GM12878 (cell line): Measurements from ENCODE around the gene SLC50A1. TPM values are rescaled to one million over a fixed set of nuclear protein-coding genes. Genes with fewer than 3 reads are reported as not detected.

ENCODE experiments used
- ATAC-seq: fragments of 200-7000 bp; cut with Tn5 transposase; 3 replicates; pipeline ENCODE4 v1.9.1; 2020; ENCODE audit warnings: mild to moderate bottlenecking, moderate library complexity
- BruUV-seq: library from RNA; stranded (reverse); fragments of 400-500 nt; replicated peaks from 2 replicates; lab custom pipeline; 2021; lab: Mats Ljungman, UMichigan
- CTCF ChIA-PET: fragments of 300-600 bp; sonication (Branson Sonifier 250); formaldehyde crosslinking; extraction: SDS; loops from one replicate; lab custom pipeline; 2021; ENCODE audit warnings: inconsistent platforms; lab: Yijun Ruan, JAX
- POLR2A ChIA-PET: fragments of 350-600 bp; formaldehyde crosslinking; extraction: SDS; loops from one replicate; lab custom pipeline; 2021; ENCODE audit warnings: inconsistent platforms; lab: Charles Lee
- RAD21 ChIA-PET: fragments of 300-600 bp; sonication (Branson Sonifier 250); formaldehyde crosslinking; loops from one replicate; lab custom pipeline; 2023; ENCODE audit warnings: antibody characterized with exemption; ENCODE audit not compliant: unreplicated experiment; lab: Charles Lee
- SMC1A ChIA-PET: fragments of 300-600 bp; sonication (Branson Sonifier 250); formaldehyde crosslinking; loops from one replicate; lab custom pipeline; 2023; ENCODE audit not compliant: unreplicated experiment, uncharacterized antibody; lab: Charles Lee
- DNase-seq: peaks from one replicate; pipeline ENCODE4 v3.0.0-alpha.2; 2011; ENCODE audit warnings: low read depth, low spot score
- FAIRE-seq: peaks from 3 replicates; lab custom pipeline; 2011; peaks lifted over from hg19 to GRCh38; lab: Jason Lieb, UNC
- H2AFZ ChIP-seq: 2 replicates; pipeline ENCODE4 v1.6.0; 2011; ENCODE audit warnings: low read depth, low read length, control low read depth; ENCODE audit not compliant: control insufficient read depth
- H3K27ac ChIP-seq: 2 replicates; pipeline ENCODE4 v1.5.1; 2011; ENCODE audit warnings: control low read depth; ENCODE audit not compliant: control insufficient read depth, insufficient read depth
- H3K27me3 ChIP-seq, 2 experiments: replicated peaks in 1 of 2; 2 replicates each; pipeline versions ENCODE4 v1.6.0 to v1.6.1; 2011; ENCODE audit warnings: low read length in 1 of 2; ENCODE audit not compliant: control insufficient read depth in 2 of 2, insufficient read depth in 2 of 2
- H3K36me3 ChIP-seq, 2 experiments: 2 replicates each; pipeline ENCODE4 v1.5.1; 2011; ENCODE audit warnings: low read length in 1 of 2; ENCODE audit not compliant: control insufficient read depth in 2 of 2, insufficient read depth in 2 of 2
- H3K4me1 ChIP-seq: 2 replicates; pipeline ENCODE4 v1.6.1; 2011; ENCODE audit warnings: mild to moderate bottlenecking, low read length, moderate library complexity, mixed read lengths; ENCODE audit not compliant: control insufficient read depth, insufficient read depth
- H3K4me2 ChIP-seq: 2 replicates; pipeline ENCODE4 v1.6.0; 2011; ENCODE audit warnings: control low read depth; ENCODE audit not compliant: control insufficient read depth, insufficient read depth
- H3K4me3 ChIP-seq: fragments of 200-600 bp; sonication (generic); 2 replicates; pipeline ENCODE4 v1.5.1; 2016
- H3K79me2 ChIP-seq: 2 replicates; pipeline ENCODE4 v1.6.0; 2011; ENCODE audit warnings: low read length; ENCODE audit not compliant: control insufficient read depth, insufficient read depth
- H3K9ac ChIP-seq: 2 replicates; pipeline ENCODE4 v1.8.0; 2011; ENCODE audit warnings: low read length, control low read depth, mixed read lengths; ENCODE audit not compliant: control insufficient read depth, insufficient read depth
- H3K9me3 ChIP-seq: replicated peaks from 3 replicates; pipeline ENCODE4 v1.5.1; 2011; ENCODE audit warnings: mild to moderate bottlenecking, low read length; ENCODE audit not compliant: control insufficient read depth, insufficient read depth
- H4K20me1 ChIP-seq: 2 replicates; pipeline ENCODE4 v1.6.0; 2011; ENCODE audit not compliant: control insufficient read depth, insufficient read depth
- BCL11A ChIP-seq: IDR thresholded peaks from 2 replicates; pipeline ENCODE4 v1.6.1; 2011; ENCODE audit warnings: low read depth, low read length
- BHLHE40 ChIP-seq, 2 experiments: fragments of 450-650 bp in 1 of 2; IDR thresholded peaks; 2 replicates each; pipeline ENCODE4 v1.6.1; 2011 to 2017; ENCODE audit warnings: low read depth in 2 of 2, borderline replicate concordance in 1 of 2, improper control_type of control experiment in 1 of 2, low read length in 1 of 2, mild to moderate bottlenecking in 1 of 2
- IRF4 ChIP-seq: IDR thresholded peaks from 2 replicates; pipeline ENCODE4 v1.6.1; 2011; ENCODE audit warnings: low read depth, low read length
- MTA2 ChIP-seq: fragments of 450-650 bp; IDR thresholded peaks from 2 replicates; pipeline ENCODE4 v1.6.1; 2016; ENCODE audit warnings: low read depth, mild to moderate bottlenecking, moderate library complexity
- RBBP5 ChIP-seq: fragments of 200-600 bp; sonication (generic); conservative IDR thresholded peaks from 2 replicates; pipeline ENCODE4 v1.6.1; 2016
- SMAD5 ChIP-seq: IDR thresholded peaks from 2 replicates; pipeline ENCODE4 v1.6.1; 2016; ENCODE audit warnings: antibody characterized with exemption, low read depth
- SMARCA5 ChIP-seq: fragments of 450-650 bp; IDR thresholded peaks from 2 replicates; pipeline ENCODE4 v1.6.1; 2017; ENCODE audit warnings: mild to moderate bottlenecking
- SP1 ChIP-seq: IDR thresholded peaks from one replicate; pipeline ENCODE4 v1.6.1; 2011; ENCODE audit warnings: low read depth, low read length
- STAT3 ChIP-seq: IDR thresholded peaks from 2 replicates; pipeline ENCODE4 v1.6.1; 2011; ENCODE audit warnings: low read depth, low read length, improper control_type of control experiment
- ZNF622 ChIP-seq: fragments of 450-650 bp; IDR thresholded peaks from 2 replicates; pipeline ENCODE4 v1.6.1; 2017; ENCODE audit warnings: mild to moderate bottlenecking, inconsistent platforms
- WGBS: methylation state at CpG from one replicate; pipeline ENCODE4 v1.1.6; 2016; ENCODE audit warnings: low lambda C conversion rate; ENCODE audit not compliant: insufficient replicate concordance, insufficient coverage; ENCODE audit errors: missing lambda C conversion rate; 5-methylcytosine and 5-hydroxymethylcytosine counted together
- in situ Hi-C: fragments of 300-500 bp; cut with MboI; formaldehyde crosslinking; loops from 9 replicates; pipeline ENCODE4 v1.14.3; 2018; ENCODE audit warnings: mixed read lengths
- intact Hi-C: fragments of 100-400 bp; cut with micrococcal nuclease; formaldehyde crosslinking; loops from one replicate; pipeline ENCODE4 v1.14.2; 2022; ENCODE audit not compliant: unreplicated experiment
- polyA plus RNA-seq, 11 experiments: library from polyadenylated mRNA; depleted of rRNA in 4 of 11; unstranded in 6 of 11; stranded (reverse) in 5 of 11; fragments of >200 nt; fragmentation: Nextera tagmentation in 4 of 11; fragmentation: Illumina TruSeq in 1 of 11; extraction: Ambion mirVana in 4 of 11; extraction: Trizol in 1 of 11; gene quantifications; 1 replicate in 1 of 11; 2 replicates in 10 of 11; pipeline versions ENCODE4 v1.2.1 to v1.2.3, GENCODE V29; 2011 to 2016; ENCODE audit warnings: inconsistent platforms in 2 of 11, missing spikeins in 2 of 11, low read depth in 1 of 11
- total RNA-seq, 4 experiments: library from RNA; depleted of rRNA in 3 of 4; stranded (reverse); fragments of >200 nt in 3 of 4; fragmentation: Illumina TruSeq in 1 of 4; extraction: Trizol in 1 of 4; gene quantifications; 2 replicates each; pipeline versions ENCODE4 v1.2.1 to v1.2.3, GENCODE V29; 2013 to 2021
- TF ChIP-seq, protein P1 (sequence below): IDR thresholded peaks from 2 replicates; pipeline ENCODE4 v1.6.1; 2011; ENCODE audit warnings: borderline replicate concordance, low read depth, mild to moderate bottlenecking, moderate library complexity, mixed read lengths, low read length; ENCODE audit not compliant: insufficient read depth; ENCODE audit errors: extremely low read length
- TF ChIP-seq, protein P2 (sequence below): IDR thresholded peaks from 2 replicates; pipeline ENCODE4 v1.6.1; 2012; ENCODE audit warnings: low read depth, low read length, improper control_type of control experiment
- TF ChIP-seq, protein P3 (sequence below): fragments of 150-350 bp; IDR thresholded peaks from 2 replicates; pipeline ENCODE4 v1.6.1; 2016; ENCODE audit warnings: low read depth, low read length

The SLC50A1 gene
- total and polyA plus RNA-seq, 10 of the 15 experiments (the other 5 are each of a cell fraction or from before 2014, with no cell fraction given), result 32.5 to 85.6 (median 54.0) TPM

DNA sequence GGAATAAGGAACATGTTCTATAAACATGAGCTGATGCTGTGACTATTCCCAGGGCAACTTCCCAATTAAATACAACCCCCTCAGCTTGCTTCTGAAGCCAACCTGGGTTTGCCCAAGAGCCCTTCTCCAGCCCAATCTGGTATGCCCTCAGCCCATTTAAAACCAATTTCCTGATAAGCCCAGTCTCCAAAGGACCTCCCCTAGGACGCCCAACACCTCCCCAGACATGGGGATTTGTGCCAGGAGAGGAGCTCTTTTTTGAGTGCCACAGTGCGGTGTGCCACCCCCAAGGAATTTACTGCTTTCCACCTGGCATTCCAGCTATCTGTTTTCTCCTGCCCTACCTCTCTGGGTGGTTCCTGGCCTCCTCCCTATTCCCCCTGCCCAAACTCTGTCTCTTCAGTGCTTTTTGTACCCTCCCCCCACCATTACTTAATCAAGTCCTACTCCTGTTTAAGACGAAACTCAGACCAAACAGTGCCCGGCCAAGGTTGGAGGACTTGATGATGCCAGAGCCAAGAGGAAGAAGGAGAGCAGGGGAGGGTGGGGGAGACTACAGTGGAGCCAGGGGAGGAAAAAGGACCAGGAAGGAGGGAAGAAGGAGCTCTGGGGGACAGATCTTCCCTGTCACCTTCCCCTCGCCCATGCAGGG lies 19.4 kb upstream of the SLC50A1 start (continued):
- TF ChIP-seq STAT3 (no peak), BHLHE40 (IDR thresholded peaks at IDR 0.05; ENCODE audit: borderline replicate concordance in 1 of 2, low read depth in 2 of 2, low read length in 1 of 2) (no peak), BCL11A (no peak), RBBP5 (no peak), IRF4 (no peak)
- TF ChIP-seq, all 136 proteins: peak for 0

DNA sequence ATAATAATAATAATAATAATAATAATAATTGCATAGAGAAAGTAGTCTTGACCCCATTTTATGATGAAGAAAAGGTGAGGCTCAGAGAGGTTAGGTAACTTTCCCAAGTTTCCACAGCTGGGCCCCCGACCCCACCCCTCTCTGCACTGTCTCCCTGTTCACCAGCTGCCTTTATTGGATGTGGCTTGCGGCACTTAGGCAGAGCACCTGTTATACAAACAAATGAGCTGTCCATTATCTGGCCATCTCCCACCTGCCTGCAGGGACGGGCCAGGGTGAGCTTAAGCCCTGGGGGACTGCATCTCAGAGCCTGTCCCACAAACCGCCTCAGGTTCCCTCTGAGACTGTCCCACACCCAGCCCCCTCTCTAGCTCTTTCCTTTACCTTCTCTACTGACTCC lies 18.0 kb upstream of the SLC50A1 start:
- no TSS peak for BruUV-seq
- no peak for ATAC-seq

More for the DNA sequence above, 18.0 kb upstream of the SLC50A1 start:
- SMC1A ChIA-PET, result interaction anchor here (0.6 to 1.5 kb wide), 3 partner anchors 11 to 1082 kb away, joined by 3 to 5 read pairs (median 3); no protein-coding TSS in a partner anchor
- FAIRE-seq (no peak), DNase-seq (no peak)
- no peak overlapping the region for H3K9ac ChIP-seq
- H3K4me2 ChIP-seq, result no peak overlapping the region
- in situ Hi-C loops, result no loop called here
- H3K4me3 ChIP-seq, result no peak overlapping the region
- WGBS, result 23% methylated on average over 4 of the region's 4 CpGs
- no peaks in the 10 kb centered on the region for H3K79me2 ChIP-seq
- CTCF ChIA-PET, result interaction anchor here (0.8 to 2.9 kb wide), 4 partner anchors 22 to 67 kb away, joined by 3 to 10 read pairs (median 3); partner anchors contain the start of gene ADAM15
- no peaks in the 10 kb centered on the region for H3K36me3 ChIP-seq
- RAD21 ChIA-PET, result interaction anchor here (0.7 to 1.4 kb wide), 3 partner anchors 50 to 191 kb away, joined by 3 read pairs; partner anchors contain the start of gene KRTCAP2
- peaks cover 0 to 2% of the 10 kb centered on the region in 2 experiments; a peak in 1 of 4 replicates for H3K27me3 ChIP-seq
- TF ChIP-seq SMARCA5 (no peak), SMAD5 (no peak), ZNF622 (no peak), SP1 (no peak), MTA2 (no peak)
- TF ChIP-seq, protein P1, sequence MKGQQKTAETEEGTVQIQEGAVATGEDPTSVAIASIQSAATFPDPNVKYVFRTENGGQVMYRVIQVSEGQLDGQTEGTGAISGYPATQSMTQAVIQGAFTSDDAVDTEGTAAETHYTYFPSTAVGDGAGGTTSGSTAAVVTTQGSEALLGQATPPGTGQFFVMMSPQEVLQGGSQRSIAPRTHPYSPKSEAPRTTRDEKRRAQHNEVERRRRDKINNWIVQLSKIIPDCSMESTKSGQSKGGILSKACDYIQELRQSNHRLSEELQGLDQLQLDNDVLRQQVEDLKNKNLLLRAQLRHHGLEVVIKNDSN, result no peak
- TF ChIP-seq, protein P2, sequence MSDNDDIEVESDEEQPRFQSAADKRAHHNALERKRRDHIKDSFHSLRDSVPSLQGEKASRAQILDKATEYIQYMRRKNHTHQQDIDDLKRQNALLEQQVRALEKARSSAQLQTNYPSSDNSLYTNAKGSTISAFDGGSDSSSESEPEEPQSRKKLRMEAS, result no peak
- TF ChIP-seq, protein P3, sequence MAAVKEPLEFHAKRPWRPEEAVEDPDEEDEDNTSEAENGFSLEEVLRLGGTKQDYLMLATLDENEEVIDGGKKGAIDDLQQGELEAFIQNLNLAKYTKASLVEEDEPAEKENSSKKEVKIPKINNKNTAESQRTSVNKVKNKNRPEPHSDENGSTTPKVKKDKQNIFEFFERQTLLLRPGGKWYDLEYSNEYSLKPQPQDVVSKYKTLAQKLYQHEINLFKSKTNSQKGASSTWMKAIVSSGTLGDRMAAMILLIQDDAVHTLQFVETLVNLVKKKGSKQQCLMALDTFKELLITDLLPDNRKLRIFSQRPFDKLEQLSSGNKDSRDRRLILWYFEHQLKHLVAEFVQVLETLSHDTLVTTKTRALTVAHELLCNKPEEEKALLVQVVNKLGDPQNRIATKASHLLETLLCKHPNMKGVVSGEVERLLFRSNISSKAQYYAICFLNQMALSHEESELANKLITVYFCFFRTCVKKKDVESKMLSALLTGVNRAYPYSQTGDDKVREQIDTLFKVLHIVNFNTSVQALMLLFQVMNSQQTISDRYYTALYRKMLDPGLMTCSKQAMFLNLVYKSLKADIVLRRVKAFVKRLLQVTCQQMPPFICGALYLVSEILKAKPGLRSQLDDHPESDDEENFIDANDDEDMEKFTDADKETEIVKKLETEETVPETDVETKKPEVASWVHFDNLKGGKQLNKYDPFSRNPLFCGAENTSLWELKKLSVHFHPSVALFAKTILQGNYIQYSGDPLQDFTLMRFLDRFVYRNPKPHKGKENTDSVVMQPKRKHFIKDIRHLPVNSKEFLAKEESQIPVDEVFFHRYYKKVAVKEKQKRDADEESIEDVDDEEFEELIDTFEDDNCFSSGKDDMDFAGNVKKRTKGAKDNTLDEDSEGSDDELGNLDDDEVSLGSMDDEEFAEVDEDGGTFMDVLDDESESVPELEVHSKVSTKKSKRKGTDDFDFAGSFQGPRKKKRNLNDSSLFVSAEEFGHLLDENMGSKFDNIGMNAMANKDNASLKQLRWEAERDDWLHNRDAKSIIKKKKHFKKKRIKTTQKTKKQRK, result no peak
- TF ChIP-seq, all 136 proteins: peak for 0
- Histone ChIP-seq H3K27ac (no peak overlapping the region), H2AFZ (no peak overlapping the region), H4K20me1 (no peaks in the 10 kb centered on the region), H3K4me1 (peaks cover 5% of the 10 kb centered on the region; the same call in 1 of the 2 replicates), H3K9me3 (no peaks in the 10 kb centered on the region)
- POLR2A ChIA-PET, result no interaction called here
- intact Hi-C loops, result no loop called here
